HG03095 (cell line): ENCODE measurements around the gene GBX1.

Experiments
- ATAC-seq: cut with Tn5 transposase; IDR thresholded peaks from one replicate; pipeline ENCODE4 v1.9.1; 2021; ENCODE audit warnings: moderate library complexity; ENCODE audit not compliant: unreplicated experiment

Gene GBX1

DNA sequence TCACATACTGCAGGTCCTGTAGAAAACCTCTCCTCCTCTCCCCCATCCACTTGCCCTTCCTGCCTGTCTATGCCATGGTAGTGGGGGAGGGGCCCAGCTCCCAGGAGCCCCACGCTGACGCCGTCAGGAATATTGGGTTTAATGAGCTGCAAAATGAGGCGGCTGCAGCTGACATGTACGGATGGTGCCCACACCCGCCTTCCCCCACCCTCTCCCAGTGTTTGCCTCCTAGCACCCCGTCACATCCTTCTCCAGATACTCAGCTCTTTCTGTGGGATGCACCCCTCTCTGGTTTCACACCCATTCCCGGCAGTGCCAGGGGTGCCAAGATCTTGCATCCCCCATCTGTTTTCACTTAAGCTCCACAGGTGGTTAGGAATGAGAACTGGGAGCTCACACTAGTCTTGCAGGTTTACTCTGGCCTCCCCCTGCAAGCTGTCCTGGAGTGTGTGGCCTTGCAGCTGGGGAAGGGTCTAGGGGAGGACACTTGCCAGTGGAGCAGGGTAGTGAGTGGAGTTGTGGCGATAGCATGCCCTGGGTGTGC, 26.1 kb downstream of the GBX1 start:
- ATAC-seq = no peak

DNA sequence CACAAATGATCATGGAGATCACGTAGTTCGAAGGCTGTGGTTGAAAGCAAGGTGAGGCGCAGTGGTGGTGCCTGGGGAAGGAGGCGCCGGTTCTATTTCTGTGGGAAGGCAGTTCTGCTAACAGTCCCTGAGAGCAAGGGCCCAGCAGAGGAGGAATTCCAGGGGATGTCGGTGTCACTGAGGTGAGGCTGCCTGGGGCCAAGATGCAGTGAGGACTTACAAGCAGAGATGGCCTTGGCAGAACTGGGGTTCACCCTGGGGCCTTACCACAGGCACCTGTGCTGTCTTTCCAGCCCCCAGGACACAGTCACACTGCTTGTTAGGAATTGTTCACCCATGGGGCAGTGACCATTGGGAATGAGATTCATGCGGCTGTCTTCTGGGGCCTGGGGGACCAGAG, 26.7 kb downstream of the GBX1 start:
- no peak for ATAC-seq

DNA sequence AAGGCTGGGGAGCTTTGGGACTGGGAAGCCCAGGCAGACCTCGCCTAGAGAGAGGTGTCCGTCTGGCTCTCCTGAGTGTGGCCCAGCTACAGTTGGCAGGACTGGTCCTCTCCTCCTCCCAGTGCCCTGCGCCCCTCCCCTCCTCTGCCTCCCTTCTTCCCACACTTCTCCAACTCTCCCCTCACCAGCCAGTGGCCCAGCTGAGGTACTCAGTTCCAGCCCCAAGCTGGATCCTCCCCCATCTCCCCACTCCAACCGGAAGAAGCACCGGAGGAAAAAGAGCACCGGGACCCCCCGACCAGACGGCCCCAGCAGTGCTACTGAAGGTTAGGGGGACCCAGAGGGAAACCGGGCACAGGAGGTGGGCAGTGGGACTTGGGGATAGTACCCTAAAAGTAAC, 27.7 kb downstream of the GBX1 start:
- ATAC-seq = no peak

DNA sequence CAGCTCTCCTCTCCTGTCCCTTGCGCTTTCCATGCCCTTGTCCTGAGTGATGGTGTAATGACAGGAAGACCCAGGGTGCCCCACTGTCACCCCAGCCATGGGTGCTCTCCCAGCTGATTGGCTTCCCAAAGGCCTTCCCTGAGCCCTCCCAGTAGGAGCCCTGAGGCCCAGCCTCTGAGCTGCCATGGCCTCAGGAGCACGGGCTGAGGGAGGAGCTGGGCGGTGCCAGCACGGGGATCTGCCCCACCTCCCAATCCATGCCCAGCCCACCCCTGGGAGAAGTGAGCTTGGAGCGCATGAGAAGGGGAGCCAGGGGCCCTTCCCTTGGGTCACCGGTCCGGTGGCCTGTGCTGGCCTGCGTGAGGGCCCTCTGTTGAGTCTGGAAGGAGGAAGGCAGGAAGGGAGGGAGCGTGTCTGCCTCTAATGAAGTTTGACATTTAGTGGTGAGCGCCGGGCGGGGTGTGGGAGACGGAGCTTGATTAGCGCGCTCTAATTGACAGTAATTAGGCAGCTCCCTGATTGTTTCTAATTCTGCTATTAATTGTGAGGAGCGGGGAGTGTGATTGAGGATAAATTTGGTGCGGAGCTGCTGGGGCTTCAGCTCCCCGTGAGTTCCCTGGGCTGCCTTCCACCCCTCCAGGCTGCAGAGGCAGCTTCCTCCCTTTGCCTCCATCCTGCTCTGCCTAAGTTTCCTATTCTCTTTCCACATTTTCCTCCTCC, 28.3 kb downstream of the GBX1 start:
- ATAC-seq = no peak

DNA sequence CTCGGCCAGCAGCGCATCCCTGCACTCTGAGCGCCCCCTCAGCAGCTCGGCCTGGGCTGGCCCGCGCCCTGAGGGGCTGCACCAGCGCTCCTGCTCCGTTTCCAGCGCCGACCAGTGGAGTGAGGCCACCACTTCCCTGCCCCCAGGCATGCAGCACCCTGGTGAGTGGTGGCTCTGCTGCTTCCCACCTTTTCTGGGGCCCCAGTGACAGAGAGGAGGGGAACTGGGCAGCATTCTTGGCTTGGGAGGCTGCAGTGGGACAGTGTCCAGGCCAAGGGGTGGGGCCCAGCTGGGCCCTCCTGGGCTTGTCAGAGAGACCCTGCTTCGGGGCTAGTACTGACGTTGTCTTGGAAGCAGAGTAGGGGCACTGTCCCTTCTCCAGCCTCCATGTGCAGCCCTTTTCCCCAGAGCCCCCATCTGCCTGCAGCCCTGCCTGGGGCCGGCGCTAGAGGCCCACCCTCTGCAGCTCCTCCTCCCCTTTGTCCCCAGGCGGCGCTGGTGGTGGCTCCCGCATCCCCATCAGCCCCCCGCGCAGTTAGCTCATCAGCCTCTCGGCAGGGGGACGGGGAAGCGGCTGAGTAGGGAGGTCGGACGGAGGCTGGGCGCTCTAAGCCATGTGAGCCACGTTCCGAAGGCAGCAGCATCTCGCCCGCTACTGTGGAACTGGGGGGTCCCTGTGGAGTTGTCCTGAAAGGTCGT, 29.2 kb downstream of the GBX1 start:
- ATAC-seq = no peak

DNA sequence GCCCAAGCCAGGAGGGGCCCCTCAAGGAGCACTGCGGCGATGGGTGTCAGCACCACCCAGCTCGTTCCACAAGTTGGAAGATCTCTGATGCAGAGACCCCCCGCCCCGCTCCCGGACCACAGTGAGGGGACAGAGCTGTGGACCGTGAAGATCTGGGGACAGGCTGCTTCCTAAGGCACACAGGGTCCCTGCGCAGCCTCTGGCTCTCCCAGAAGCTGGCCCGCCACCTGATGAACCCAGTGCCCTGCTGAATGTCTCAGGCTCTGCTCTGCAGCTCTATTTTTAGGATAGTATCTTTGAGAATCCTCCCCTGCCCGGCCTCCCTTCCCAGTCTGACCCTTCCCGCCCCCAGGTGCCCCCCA, 29.7 kb downstream of the GBX1 start:
- no peak for ATAC-seq

DNA sequence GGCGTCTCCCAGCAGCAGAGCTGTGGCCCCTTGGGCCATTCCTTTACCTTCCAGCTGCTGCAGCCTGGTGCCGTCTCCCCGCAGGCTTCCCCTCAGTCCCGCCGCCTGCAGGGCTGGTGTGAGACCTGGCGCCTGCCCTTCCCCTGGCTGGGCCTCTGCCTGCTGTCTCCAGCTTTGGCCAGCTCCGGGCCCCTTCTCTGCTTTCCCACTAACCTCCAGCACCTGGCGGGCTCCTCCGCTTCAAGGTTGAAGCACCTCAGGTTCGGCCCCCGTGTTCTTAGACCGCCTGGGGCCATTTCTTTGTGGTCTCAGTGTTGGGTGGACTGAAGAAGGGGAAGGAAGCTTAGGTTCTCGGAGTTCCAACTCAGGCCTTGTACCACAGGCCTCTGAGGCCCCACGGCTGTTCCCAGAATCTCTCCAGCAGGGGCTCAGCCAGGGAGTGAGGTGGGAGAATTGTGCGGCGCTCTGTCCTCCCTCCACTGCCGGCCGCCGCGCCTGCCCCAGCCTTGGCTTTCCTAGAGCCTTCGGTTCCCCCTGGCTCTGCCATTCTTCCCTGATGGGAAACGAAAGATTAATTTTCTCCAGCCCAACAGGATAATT, 30.3 kb downstream of the GBX1 start:
- ATAC-seq = no peak

DNA sequence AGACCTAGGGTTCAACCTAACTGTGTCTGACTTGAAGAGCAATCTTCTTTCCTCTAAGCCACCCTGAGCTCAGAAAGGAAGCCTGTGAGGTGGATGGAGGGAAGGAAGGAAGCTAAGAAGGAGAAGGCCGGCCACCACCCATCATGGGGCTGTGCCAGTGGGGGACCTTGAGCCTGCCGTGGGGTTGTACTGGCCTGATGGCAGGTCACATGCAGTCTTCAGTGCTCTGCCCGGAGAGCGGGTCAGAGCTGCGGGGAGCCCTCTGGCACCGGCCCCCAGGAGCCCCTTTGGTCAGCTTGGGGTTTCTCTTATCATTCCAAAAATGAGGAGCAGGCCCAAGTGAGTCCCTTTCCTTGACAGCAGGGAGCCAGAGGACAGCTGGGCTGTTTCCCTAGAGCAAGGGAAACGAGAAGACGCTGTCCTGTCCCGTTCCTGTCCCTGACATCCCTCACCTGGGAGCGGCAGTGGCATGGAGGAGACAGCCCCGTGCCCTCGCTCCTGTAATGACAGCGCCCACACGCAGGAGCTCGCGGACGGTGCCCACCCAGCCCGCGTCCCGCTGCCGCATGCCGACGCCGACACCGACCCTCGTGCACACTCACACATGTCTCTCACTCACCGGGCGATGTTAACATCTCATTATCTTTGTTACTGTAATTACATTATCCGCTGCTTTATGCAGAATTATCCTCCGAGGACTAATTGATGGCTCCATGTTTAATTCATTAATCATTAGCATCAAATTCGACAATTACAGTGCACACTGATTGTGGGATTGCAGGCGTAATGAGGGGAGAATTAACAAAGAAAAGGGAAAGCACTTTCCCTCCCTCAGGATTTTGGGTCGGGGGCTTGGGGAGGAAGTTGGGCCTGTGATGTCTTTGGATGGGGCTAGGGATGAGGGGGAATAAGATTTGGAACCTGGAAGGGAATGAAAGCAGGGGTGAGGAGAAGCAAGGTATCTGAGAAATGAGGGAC, 31.3 kb downstream of the GBX1 start:
- no peak for ATAC-seq

DNA sequence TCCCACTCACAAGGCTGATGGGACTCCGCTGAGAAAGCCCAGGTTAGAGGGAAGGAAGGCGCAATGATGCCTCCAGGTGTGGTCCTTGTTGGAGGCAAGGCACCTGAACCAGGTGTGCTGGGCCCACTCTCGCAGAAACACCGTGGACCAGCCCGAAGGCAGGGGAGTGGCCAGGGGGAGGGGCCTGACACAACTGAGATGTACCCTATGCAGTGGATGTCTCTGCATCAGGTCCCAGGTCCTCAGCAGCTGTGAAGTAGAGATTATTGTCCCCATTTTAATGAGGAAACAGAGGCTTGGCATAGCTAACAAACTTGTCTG, 32.0 kb downstream of the GBX1 start:
- ATAC-seq = no peak

DNA sequence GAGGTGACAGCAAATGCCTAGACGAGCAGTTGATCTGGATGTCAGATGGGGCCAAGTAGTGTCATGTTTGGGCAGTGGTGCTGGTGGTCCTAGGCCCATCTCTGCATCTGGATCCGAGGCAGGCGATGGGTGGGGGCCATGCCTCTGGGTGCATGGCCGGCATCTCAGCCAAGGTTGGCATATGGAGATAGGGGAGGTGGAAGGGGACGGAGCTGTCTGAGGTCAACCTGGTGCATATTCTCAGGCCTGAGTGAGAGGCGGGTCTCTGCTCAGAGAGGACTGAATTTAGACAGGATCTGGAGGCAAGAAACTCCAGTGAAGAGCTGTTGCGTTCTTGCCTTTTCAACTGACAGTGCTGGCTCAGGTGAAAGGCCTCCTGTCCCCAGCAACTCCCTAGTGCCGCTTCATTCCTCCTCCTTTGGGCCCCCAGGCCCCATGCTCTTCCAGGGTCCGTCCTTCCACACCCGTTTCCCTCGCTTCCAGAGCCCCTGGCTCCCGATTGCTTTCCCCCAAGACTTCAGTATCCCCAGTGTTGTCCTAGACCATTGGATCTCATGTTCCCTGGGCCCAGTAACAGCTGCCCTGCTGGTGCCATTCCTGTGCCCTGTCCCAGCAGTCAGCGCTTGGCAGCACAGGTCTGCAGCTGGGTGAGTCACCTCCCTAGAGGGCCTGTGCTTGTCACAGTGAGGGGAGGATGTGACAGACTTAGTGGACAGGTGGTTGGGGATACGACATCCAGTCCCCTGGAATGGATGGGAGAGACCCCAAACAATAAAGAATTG, 32.6 kb downstream of the GBX1 start:
- ATAC-seq = no peak

DNA sequence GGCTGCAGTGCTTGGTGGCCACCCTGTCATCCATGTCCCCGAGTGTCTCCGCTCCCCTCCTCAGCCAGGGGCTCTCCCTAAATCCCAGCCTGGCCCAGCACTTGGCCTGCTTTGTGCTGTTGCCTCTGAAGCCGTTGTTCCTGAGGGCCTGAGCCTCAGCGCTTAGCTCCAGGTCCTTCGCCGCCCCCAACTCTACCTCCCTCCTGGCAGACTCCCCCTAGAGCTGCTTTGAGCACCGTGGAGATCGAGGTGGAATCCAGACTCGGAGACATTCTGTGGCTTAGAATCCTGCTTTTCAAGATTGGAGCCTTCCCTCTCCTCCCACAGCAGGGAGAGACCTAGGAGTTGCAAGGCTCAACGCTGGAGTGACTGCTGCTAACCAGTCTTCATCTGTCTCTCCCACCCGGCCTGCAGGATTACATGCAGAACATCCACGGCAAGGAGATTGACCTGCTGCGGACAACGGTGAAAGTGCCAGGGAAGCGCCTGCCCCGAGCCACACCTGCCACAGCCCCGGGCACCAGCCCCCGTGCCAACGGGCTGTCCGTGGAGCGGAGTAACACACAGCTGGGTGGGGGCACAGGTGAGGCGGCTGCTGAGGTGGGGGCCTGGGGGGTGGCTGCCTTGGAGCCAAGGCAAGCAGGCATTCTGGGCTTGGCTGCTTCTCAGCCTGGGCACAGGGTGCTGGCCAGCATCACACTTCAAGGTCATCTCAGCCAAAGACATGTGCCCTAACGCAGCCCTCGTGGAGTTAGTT, 33.3 kb downstream of the GBX1 start:
- no peak for ATAC-seq

DNA sequence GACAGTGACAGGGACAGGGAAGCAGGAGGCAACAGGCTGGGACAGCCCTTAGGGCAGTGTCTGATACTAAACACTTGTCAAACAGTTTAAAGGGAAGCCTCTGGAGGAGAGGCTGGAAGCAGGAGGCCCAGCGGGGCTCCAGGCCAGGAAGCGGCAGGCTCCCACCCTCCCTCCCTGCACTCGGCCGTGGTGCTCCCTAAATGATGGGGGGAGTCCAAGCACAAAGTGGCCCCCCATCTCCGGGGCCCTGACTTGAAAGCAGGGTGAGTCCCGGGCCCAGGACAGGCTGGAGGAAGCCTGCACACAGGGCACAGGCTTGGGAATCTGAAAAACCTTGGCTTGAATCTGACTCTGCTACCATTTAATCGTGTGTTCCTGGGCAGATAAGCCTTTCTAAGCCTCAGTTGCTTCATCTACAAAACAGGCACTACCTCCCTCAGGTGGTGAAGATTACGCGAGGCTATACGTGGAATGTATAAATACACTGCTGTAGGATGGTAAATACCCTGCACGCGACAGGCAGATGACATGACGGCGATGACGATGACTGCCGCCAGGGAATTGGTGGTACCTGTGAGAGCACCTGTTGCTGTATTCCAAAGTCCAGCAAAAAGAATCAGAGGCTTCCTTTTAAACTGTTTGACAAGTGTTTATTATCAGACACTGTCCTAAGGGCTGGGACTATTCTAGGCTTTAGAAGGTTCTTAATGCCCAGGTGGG, 34.1 kb downstream of the GBX1 start:
- no peak for ATAC-seq

DNA sequence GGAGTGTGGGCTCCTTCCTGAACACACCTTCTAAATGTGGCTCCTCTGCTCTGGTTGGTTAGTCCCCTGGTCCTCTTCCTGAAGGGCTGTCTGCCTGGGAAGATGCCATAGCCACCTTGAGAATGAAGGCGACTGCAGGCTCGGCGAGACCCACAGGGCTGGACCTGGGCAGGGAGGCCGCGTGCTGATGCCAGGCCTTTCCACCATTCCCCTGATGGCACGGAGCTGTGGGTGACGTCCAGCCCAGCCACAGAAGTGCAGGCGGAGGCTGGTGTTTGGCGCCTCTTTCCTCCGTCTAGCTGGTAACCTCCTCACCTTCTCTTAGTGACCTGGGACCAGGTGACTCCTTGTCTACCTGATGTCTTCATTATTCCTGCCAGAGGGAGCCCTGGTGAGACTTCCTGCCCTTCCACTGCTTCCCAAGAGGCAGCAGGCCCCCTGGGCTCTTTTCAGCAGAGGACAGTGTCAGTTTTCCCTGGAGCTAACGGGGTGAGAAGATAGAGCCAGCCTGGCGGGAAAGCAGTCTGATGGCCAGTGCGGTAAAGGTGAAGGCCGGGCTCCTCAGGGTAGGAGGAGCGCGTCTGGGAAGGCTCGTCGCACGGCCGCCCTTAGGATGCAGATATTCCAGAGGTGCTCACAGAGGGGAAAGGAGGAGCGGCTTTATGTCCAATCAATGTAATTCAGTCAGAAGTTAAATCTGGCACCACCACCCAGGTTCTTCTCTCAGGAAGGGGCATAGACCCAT, 34.9 kb downstream of the GBX1 start:
- no peak for ATAC-seq

DNA sequence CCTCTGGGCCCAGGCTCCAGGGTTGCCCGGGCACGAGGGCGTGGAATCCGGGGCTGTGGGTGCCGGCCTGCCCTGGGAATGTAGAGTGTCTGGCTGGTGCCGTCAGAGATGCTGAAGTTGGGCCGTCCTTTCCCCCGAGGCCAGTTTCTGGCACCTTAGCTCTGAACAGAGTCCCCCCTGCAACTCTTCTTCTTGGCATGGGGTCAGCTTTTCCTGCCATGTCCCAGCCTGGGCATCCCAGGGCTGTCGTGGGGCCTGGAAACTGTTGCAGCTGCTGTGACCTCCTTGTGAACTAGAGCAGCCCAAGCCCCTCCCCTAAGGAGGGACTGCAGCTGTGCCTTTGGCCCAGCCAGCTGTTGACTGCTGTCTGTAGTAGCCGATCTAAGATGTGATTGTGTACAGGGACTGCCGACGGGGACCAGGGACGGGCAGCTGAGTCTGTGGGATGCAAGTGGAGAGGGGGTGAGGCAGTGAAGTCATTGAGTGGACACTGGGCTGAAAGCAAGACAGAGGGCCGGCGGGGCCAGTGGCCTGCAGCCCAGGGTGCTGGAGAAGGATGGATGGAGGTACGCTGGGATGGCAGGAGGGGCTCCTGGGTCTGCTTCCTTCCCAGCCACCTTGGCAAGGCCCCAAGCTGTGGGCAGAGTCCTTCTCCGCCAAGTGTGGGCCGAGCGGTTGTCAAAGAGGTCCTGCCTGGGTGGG, 35.8 kb downstream of the GBX1 start:
- no peak for ATAC-seq

DNA sequence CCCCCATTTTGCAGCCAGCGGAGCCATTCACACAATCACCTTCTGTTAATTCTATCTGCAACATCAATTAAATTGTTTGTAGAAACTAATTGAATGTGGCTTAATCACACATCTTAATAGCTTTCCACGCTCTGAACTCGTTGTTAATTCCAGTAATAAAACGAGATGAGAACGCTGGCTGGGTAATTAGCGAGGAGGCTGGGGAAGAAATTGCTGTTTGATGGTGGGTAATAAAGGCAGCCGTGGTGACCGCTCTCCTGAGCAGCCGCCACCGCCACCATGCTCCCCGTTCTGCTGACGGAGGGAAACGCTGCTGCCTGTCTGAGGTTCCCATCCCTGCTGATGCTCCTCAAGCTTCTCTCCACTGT, 36.3 kb downstream of the GBX1 start:
- no peak for ATAC-seq

DNA sequence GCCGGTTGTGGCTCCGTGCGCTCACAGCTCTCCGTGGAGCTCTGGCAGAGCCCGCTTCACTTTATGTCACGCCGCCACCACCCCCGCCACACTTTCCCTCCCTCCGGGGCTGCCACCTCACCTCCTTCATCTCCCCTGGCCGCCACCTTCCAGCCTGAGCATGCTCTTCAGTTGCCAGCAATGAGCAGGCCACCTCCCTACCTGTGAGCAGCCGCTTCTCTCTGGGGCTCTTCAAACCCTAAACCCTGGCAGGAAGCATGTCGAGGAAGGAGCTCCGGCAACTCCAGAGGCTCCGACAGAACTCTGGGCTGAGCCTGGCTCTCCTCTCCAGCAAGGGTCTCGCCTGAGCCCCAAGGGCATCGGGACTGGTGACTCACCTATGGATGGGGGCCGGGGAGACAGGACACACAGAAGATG, 36.7 kb downstream of the GBX1 start:
- no peak for ATAC-seq

DNA sequence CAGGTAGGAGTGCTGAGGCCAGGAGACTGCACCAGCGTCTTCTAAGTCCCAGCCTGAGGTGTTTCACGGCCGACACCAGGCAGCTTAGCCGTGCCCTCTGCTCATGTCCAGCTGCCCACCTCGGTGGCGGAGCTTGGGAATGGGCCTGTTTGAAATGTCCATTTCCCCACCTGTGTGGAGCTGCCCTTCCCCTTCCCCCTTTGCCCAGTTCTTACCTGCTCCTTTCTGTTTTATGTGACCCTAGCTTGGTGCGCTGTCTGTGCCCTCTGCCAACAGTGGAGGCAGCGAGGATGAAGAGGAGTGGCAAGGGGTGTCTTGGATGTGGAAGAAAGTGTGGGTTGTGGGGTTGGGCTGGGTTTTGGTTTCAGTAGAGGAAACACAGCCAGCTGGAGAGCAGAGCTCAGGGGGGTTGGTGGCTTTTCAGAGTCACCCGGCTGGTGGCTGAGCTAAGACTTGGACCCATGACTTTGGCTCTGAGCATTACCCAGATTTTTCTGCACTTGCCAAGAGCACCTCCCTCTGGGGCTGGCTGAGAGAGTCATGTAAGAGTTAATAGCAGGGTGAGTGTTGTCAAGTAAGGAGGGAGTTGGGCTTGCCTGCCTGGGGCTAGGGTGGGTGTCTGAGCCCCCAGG, 37.4 kb downstream of the GBX1 start:
- ATAC-seq = no peak
